Activated T-helper 9 cell treated with anti-CD3 and anti-CD28 coated beads, Interleukin-2, amount 50 U/mL, for 16 hours (primary cell): ENCODE data around the gene LGALS12.
"Not testable (repeated sequence)": the region's sequence is repeated elsewhere in the genome, so short reads cannot be mapped to it uniquely, and the experiment has no call there.

Experiments used
- DNase-seq: peaks from one replicate; pipeline ENCODE4 v3.0.0-alpha.2; 2020; ENCODE audit warnings: low read depth

Gene LGALS12

GRCh38 chr11:63504933-63505586 lies 824 bp upstream of the LGALS12 start:
- DNase-seq, result no peak

- no peak for DNase-seq
Measured at GRCh38 chr11:63506876-63507275, 992 bp downstream of the LGALS12 start.

GRCh38 chr11:63507511-63507910 lies 1.6 kb downstream of the LGALS12 start:
- DNase-seq, result no peak

GRCh38 chr11:63508009-63508408 lies 2.1 kb downstream of the LGALS12 start:
- DNase-seq, result no peak

- DNase-seq, result no peak
Measured at GRCh38 chr11:63508745-63509144, 2.9 kb downstream of the LGALS12 start.

- no peak for DNase-seq
Measured at GRCh38 chr11:63510360-63511047, 4.6 kb downstream of the LGALS12 start.

GRCh38 chr11:63511048-63511748 lies 5.3 kb downstream of the LGALS12 start:
- no peak for DNase-seq

- no peak for DNase-seq
Measured at GRCh38 chr11:63512816-63513215, 6.9 kb downstream of the LGALS12 start.

- no peak for DNase-seq
Measured at GRCh38 chr11:63516109-63516508, 10.2 kb downstream of the LGALS12 start.

- DNase-seq, result no peak
Measured at GRCh38 chr11:63517156-63517555, 11.3 kb downstream of the LGALS12 start.

GRCh38 chr11:63518548-63518947 lies 12.7 kb downstream of the LGALS12 start:
- no peak for DNase-seq

GRCh38 chr11:63520606-63521170 lies 14.8 kb downstream of the LGALS12 start:
- DNase-seq, result no peak

- DNase-seq, result no peak
Measured at GRCh38 chr11:63521896-63522295, 16.0 kb downstream of the LGALS12 start.

GRCh38 chr11:63523151-63523550 lies 17.3 kb downstream of the LGALS12 start:
- no peak for DNase-seq

- DNase-seq, result no peak
Measured at GRCh38 chr11:63527667-63528066, 21.8 kb downstream of the LGALS12 start.

- DNase-seq, result not testable (repeated sequence)
Measured at GRCh38 chr11:63528156-63528555, 22.3 kb downstream of the LGALS12 start.

GRCh38 chr11:63528729-63529278 lies 22.9 kb downstream of the LGALS12 start:
- not testable (repeated sequence) for DNase-seq

- DNase-seq, result not testable (repeated sequence)
Measured at GRCh38 chr11:63529373-63529772, 23.5 kb downstream of the LGALS12 start.

- no peak for DNase-seq
Measured at GRCh38 chr11:63530021-63530420, 24.1 kb downstream of the LGALS12 start.

GRCh38 chr11:63531074-63531792 lies 25.3 kb downstream of the LGALS12 start:
- not testable (repeated sequence) for DNase-seq

GRCh38 chr11:63532117-63532516 lies 26.2 kb downstream of the LGALS12 start:
- DNase-seq, result no peak
